Effector memory CD4-positive, alpha-beta T cell (primary cell): Measurements from ENCODE around the gene RP2.

Experiments
- DNase-seq, 3 donors: peaks; one replicate each; pipeline ENCODE4 v3.0.0-alpha.2; 2020
- H3K27ac ChIP-seq: 2 replicates; pipeline ENCODE4 v1.7.0; 2013; ENCODE audit warnings: mild to moderate bottlenecking, low read length, moderate library complexity; ENCODE audit not compliant: insufficient read depth, poor library complexity, severe bottlenecking
- H3K27me3 ChIP-seq: replicated peaks from 2 replicates; pipeline ENCODE4 v1.7.0; 2013; ENCODE audit warnings: mild to moderate bottlenecking, low read length; ENCODE audit not compliant: insufficient read depth, control insufficient read depth, poor library complexity, severe bottlenecking
- H3K36me3 ChIP-seq: 2 replicates; pipeline ENCODE4 v1.7.0; 2013; ENCODE audit warnings: mild to moderate bottlenecking, low read length, moderate library complexity; ENCODE audit not compliant: control insufficient read depth, insufficient read depth
- H3K4me1 ChIP-seq: 2 replicates; pipeline ENCODE4 v1.7.0; 2013; ENCODE audit warnings: low read length, mild to moderate bottlenecking; ENCODE audit not compliant: control insufficient read depth, insufficient read depth, poor library complexity, severe bottlenecking
- H3K4me3 ChIP-seq: 2 replicates; pipeline ENCODE4 v1.7.0; 2013; ENCODE audit warnings: low read length, low read depth, mild to moderate bottlenecking; ENCODE audit not compliant: insufficient read depth, poor library complexity, severe bottlenecking
- H3K9me3 ChIP-seq: 2 replicates; pipeline ENCODE4 v1.7.0; 2013; ENCODE audit warnings: mild to moderate bottlenecking, low read length, moderate library complexity; ENCODE audit not compliant: control insufficient read depth

RP2 gene

DNA sequence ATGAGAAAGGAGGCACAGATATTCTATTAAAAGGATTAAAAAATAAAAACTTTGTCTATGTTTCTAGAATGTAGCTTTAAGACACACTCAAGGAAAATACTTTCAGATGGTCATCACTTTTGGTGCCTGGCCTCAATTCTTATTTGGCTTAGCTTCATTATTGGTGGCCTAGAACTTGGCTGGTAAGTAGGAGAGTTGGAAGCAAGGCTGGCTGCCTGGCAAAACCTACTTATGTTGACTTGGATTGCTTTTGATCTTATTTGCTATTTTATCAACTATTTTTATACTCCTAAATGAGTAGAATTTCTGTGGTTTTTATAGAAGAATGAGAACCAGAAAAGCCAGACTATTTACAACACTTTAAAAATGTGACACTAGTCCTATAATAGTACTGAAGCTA is 40.1 kb downstream of the RP2 start:
- no peaks in the 10 kb centered on the region for H3K36me3 ChIP-seq
- no peaks in the 10 kb centered on the region for H3K4me1 ChIP-seq
- no peak for DNase-seq
- H3K27ac ChIP-seq: no peak overlapping the region
- H3K9me3 ChIP-seq: no peaks in the 10 kb centered on the region
- no peak overlapping the region for H3K4me3 ChIP-seq
- no peaks in the 10 kb centered on the region for H3K27me3 ChIP-seq

DNA sequence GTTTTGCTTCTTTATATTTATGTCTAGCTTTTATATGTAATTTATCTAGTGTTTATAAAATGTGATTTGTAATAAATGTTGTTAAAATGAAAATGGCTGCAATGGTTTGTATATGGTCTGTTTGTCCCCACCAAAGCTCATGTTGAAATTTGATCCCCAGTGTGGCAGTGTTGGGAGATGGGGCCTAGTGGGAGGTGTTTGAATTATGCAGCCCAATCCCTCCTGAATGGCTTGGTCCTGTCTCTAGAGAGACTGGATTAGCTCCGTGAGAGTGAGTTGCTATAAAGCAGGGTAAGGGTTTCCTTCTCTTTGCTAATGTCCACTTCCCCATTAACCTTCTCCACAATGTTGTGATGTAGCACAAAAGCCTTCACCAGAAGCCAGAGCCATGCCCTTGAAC is 45.4 kb downstream of the RP2 start:
- Histone ChIP-seq H3K27ac (no peak overlapping the region), H3K4me1 (no peaks in the 10 kb centered on the region), H3K4me3 (no peak overlapping the region), H3K27me3 (no peaks in the 10 kb centered on the region), H3K9me3 (no peaks in the 10 kb centered on the region), H3K36me3 (no peaks in the 10 kb centered on the region)
- no peak for DNase-seq

DNA sequence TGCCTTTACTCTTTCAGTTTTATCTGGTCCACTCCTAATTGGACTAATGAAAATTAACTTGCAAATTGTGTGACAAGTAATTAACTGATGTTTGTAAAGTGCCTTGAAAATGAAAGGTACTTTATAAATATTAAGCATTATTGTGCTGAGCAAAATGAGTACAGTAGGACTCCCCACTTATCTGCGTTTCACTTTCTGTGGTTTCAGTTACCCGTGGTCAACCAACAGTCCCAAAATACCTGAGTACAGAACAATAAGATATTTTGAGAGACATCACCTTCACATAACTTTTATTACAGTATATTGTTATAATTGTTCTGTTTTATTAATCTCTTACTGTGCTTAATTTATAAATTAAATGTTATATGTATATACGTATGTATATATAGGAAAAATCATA is 48.0 kb downstream of the RP2 start:
- H3K4me3 ChIP-seq: no peak overlapping the region
- no peak for DNase-seq
- no peaks in the 10 kb centered on the region for H3K27me3 ChIP-seq
- H3K4me1 ChIP-seq: no peaks in the 10 kb centered on the region
- H3K9me3 ChIP-seq: no peaks in the 10 kb centered on the region
- H3K36me3 ChIP-seq: no peaks in the 10 kb centered on the region
- no peak overlapping the region for H3K27ac ChIP-seq

DNA sequence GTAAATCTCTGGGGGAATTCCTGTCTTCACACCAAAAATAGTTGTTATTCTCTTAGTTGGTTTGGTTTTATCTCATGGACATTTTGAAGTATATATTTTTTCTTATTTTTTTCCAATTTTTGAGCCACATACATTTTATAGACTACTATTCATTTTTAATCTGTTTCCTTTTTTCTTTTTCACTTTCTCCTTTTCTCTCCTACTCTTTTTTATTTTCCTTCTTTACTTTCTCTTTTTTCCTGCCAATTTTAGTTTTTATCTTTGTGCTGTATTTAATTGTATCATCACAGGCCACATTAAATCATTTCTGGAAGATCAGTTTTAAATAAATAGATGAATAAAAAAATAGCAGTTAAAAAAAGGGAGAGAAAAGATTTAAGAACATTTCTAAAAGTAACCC is 61.4 kb downstream of the RP2 start:
- no peaks in the 10 kb centered on the region for H3K9me3 ChIP-seq
- no peaks in the 10 kb centered on the region for H3K4me1 ChIP-seq
- no peak for DNase-seq
- no peak overlapping the region for H3K4me3 ChIP-seq
- H3K36me3 ChIP-seq: no peaks in the 10 kb centered on the region
- no peak overlapping the region for H3K27ac ChIP-seq
- no peaks in the 10 kb centered on the region for H3K27me3 ChIP-seq

DNA sequence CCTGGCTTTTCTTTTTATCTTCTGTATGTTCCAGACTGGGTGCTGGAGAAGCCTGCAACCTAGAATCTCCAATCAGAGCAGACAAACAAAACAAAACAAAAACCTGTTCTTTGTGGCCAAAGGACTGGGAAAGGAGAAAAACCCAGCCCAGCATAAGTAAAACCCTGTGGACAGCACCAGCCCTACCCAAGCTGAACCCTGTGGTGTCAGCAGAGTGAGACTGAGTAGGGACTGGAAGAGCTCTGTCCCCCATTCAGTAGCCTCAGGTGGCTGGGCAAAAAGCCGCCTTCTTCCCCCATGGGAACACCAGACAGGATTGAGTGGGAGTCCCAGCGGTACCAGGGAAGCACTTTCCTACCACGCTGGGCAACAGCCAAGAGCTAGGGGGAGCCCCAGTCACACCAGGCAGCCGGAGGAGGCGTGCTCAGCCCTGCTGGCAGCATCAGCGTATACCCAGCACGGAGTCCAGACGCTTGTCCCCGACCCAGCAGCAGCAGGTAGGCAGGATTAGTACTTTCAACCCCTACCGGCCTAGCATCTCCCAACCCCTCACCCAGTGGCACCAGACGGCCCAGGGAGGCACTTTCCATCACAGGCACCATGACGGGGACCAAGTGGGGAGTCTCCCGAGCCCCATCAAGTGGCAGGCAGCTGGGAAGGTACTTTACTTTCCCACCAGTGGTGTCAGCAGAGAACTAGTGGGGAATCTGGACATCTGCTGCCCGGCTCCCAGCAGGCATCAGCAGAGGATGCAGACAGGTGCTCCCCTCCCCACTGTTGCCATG is 66.8 kb downstream of the RP2 start:
- no peak overlapping the region for H3K27ac ChIP-seq
- no peaks in the 10 kb centered on the region for H3K36me3 ChIP-seq
- peak; percentile 17 to 29 (median 19) for DNase-seq
- H3K4me1 ChIP-seq: no peaks in the 10 kb centered on the region
- no peaks in the 10 kb centered on the region for H3K27me3 ChIP-seq
- H3K9me3 ChIP-seq: no peaks in the 10 kb centered on the region
- H3K4me3 ChIP-seq: no peak overlapping the region

DNA sequence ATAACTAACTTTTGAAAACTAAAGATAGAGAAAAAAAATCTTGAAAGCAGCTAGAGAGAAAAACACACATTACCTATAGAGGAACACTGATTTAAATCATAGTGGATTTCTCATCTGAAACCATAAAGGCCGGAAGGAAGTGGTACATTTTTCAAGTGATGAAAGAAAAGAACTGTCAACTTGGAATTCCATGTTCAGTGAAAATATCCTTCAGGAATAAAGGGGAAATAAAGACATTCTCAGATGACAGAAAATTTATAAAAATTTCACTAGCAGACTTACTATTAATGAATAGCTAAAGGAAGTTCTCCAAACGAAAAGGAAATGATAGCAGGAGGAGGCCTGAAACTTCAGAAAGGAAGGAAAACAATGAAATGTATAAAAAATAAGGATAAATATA is 67.8 kb downstream of the RP2 start:
- Histone ChIP-seq H3K4me1 (no peaks in the 10 kb centered on the region), H3K36me3 (no peaks in the 10 kb centered on the region), H3K9me3 (no peaks in the 10 kb centered on the region), H3K4me3 (no peak overlapping the region), H3K27me3 (no peaks in the 10 kb centered on the region), H3K27ac (no peak overlapping the region)
- no peak for DNase-seq

DNA sequence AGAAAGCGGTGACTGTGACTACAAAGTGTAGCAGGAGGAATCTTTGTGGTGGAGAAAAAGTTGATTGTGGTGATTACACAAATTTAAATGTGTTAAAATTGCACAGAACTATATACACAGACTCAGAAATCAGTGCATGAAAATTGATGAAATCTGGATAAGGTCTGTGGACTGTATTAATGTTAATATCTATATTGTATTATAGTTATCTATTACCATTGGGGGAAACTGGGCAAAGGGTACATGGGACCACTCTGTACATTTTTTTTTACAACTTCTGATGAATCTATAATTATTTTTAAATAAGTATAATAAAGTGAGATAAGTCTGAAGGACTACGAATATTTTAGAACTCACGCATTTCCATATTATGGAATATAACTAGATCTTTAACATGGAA is 73.6 kb downstream of the RP2 start:
- no peaks in the 10 kb centered on the region for H3K9me3 ChIP-seq
- no peak overlapping the region for H3K4me3 ChIP-seq
- H3K27ac ChIP-seq: no peak overlapping the region
- peaks cover 3% of the 10 kb centered on the region for H3K27me3 ChIP-seq
- H3K36me3 ChIP-seq: no peaks in the 10 kb centered on the region
- H3K4me1 ChIP-seq: peaks cover 5% of the 10 kb centered on the region
- no peak for DNase-seq

DNA sequence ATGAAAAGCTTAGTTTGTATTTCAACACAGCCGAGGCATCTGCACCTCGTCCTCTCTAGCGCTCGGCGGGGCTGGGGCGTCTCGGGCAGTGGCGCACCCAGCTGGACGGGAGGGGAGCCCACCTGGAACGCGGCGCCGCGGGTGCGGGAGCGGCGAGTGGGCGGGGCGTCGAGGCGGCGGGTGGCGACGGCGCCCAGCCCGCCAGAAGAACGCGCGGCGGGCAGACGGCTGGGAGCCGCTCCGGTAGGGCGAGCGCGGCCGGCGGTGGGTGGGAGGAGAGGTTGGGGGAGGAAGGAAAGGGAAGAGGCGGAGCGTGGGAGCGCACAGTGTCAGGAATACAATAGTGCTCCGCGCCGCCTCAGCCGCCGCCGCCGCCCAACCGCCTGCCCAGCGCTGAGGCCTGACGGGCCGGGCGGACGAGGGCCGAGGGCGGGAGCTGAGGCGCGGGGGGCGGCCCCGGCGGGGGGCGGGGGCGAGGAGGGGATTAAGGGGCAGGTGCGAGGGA is 75.3 kb downstream of the RP2 start, which contains the start of gene JADE3:
TSS of gene JADE3 (plus strand) at position 324 of the 505 bp plus-strand sequence. CDS start 72,474 bp downstream, outside the sequence.
- Histone ChIP-seq H3K9me3 (no peaks in the 10 kb centered on the region), H3K4me1 (peaks cover 5% of the 10 kb centered on the region), H3K27me3 (peaks cover 5% of the 10 kb centered on the region), H3K27ac (no peak within 1 kb of the TSS), H3K4me3 (peak within 1 kb of the TSS; percentile 58), H3K36me3 (no peaks in the 10 kb centered on the region)
- peak; percentile 3 to 20 (median 4) for DNase-seq

DNA sequence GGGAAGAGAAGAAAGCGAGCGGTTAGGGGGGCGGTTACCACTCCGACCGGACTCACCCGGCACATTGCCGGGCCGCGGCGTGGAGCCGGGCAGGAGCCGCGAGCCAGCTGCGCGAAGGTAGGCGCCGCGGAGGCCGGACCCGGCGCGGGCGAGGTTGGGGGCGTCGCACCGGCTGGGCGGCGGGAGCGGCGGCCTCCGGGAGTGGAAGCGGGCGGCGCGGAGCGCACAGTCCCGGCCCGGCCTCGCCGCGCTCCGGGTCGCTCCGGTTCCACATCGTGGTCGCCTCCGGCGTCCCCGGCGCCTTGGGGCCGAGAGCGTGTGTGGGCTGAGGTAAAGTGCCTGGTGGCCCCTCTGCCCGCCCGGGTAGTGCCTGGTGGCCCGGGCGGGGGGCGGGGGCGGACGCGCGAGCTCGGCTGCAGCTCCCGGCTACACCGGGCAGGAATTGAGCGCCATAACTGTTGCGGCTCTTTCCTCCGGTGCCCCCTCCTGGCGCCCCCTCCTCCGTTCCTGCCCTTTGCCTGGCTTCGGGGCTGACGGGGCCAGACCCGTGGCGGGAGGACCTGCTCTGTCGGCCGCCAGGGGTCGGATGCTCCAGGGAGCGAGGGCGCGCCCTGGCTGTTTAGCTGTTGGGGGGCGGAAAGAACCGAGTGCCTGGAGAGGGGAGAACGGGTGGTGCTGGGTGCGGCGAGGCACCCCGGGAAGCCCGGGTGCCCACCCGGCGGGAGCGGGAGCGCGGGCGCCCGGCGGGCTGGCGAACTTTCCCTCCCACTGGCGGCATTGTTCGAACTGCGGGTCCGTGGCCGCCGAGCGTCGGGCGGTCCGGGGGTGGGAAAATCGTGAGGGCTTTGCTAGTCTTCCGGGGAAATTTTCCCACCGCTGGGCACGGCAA is 76.0 kb downstream of the RP2 start:
- H3K4me3 ChIP-seq: peak overlapping the region; percentile 58
- DNase-seq: no peak
- H3K9me3 ChIP-seq: no peaks in the 10 kb centered on the region
- H3K4me1 ChIP-seq: peaks cover 5% of the 10 kb centered on the region
- peaks cover 5% of the 10 kb centered on the region for H3K27me3 ChIP-seq
- no peak overlapping the region for H3K27ac ChIP-seq
- H3K36me3 ChIP-seq: no peaks in the 10 kb centered on the region

DNA sequence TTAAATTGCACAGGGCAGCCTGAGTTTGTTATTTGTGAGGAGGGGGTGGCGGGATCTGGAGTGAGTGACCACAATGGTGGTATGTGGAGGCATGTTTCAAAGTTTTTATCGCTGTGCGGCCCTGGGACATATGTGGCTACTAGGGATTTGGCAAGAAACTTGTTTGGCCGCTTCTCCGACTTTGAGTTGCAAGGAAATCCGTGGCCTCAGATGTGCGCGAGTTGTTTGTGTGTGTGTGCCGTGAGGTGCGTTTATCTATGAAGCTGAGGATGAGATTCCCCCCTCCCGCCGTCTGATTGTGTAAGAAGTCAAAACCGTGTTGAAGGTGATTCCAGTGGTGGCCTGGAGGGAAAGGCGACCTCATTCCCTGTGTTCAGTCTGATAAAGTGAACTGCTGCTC is 76.8 kb downstream of the RP2 start:
- Histone ChIP-seq H3K9me3 (no peaks in the 10 kb centered on the region), H3K4me1 (peaks cover 5% of the 10 kb centered on the region), H3K36me3 (no peaks in the 10 kb centered on the region), H3K27ac (no peak overlapping the region), H3K4me3 (peak overlapping the region; percentile 58), H3K27me3 (peaks cover 5% of the 10 kb centered on the region)
- no peak for DNase-seq
